ACC112 (cell line): ENCODE measurements around the gene CTDP1.
A peak's percentile ranks its signal among the peaks of the same experiment; 100 is the strongest.

Experiments used
- H2AFZ ChIP-seq: fragments of 200-600 bp; sonication (generic); one replicate; pipeline ENCODE4 v1.6.0; 2017; ENCODE audit warnings: antibody characterized with exemption, low read length; ENCODE audit not compliant: unreplicated experiment
- H3K27ac ChIP-seq: fragments of 200-600 bp; sonication (generic); 2 replicates; pipeline ENCODE4 v1.5.1; 2014; ENCODE audit warnings: low read depth, mild to moderate bottlenecking, antibody characterized with exemption, low read length, moderate library complexity
- H3K27me3 ChIP-seq: fragments of 200-600 bp; sonication (generic); 2 replicates; pipeline ENCODE4 v1.6.1; 2014; ENCODE audit warnings: mild to moderate bottlenecking, antibody characterized with exemption, low read length, moderate library complexity, mixed read lengths; ENCODE audit not compliant: insufficient read depth
- H3K36me3 ChIP-seq: fragments of 200-600 bp; sonication (generic); 2 replicates; pipeline ENCODE4 v1.6.1; 2016; ENCODE audit warnings: mild to moderate bottlenecking, antibody characterized with exemption, low read length, moderate library complexity, mixed read lengths; ENCODE audit not compliant: insufficient read depth
- H3K4me1 ChIP-seq: fragments of 200-600 bp; sonication (generic); one replicate; pipeline ENCODE4 v1.6.1; 2016; ENCODE audit warnings: low read length, mixed read lengths; ENCODE audit not compliant: insufficient read depth, unreplicated experiment, control insufficient read depth
- H3K4me3 ChIP-seq: fragments of 200-600 bp; sonication (generic); 2 replicates; pipeline ENCODE4 v1.5.1; 2014; ENCODE audit warnings: mild to moderate bottlenecking, low read depth, low read length
- H3K79me2 ChIP-seq: fragments of 200-600 bp; sonication (generic); one replicate; pipeline ENCODE4 v1.6.0; 2016; ENCODE audit warnings: low read length; ENCODE audit not compliant: control insufficient read depth, unreplicated experiment, insufficient read depth

Gene CTDP1

DNA sequence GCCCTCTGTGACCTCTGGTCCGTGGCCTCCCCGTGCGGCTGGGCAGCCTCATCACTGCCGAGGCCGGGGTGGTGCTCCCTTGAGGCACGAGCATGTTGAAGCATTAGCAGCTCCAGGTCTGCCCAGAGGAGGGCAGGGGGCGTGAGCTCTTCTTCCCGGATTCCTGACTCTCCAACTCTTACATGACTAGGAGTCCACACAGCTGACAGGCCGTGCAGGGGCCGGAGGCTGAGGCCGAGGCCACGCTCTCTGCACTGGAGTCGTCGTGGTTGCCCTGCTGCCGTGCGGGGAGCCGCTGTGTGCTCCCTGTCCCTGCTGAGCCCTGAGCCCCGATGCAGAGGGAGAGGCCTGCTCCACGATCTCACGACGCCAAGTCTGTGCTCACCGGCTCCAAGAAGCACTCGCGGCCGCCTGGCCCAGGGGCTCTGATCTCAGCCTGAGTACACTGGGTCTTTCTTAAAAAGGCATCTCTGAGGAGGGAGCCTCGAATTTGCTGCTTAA is 98.7 kb downstream of the CTDP1 start:
- no peak overlapping the region for H2AFZ ChIP-seq
- no peaks in the 10 kb centered on the region for H3K4me1 ChIP-seq
- peaks cover 31% of the 10 kb centered on the region; the same call in 1 of the 2 replicates for H3K27me3 ChIP-seq
- no peak overlapping the region for H3K27ac ChIP-seq
- no peaks in the 10 kb centered on the region for H3K36me3 ChIP-seq
- H3K4me3 ChIP-seq = no peak overlapping the region
- H3K79me2 ChIP-seq = no peaks in the 10 kb centered on the region

DNA sequence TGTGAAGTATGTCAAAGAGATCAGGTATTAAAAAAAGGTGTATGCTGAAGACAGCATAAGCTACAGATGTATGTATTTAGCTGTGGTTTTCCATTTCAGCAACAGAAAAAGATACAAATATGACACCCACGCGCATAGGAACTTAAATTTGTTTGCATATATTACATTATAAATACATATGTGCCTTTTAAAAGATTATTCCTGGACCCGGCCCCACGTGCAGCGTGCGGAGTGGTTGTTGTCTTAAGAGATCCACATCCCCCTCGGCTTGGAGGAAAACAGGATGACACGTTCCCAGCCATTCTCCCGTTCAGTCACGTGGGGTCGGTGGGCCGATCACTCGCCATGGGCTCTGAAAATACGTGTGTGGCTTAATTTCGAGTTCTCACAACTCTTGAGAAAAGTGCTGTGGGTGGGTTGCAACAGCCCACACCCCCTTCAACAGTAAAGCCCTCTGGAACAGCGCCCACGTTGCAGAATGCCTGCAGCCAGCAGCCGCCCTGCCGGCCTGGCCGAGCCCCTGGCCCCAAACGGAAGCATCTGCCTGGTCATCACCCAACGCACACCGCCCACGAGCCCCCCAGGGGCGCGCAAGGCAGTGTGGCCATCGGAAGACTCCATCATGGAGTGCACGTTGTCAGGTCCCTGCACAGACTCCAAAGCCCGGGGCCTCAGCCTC is 99.6 kb downstream of the CTDP1 start:
- no peak overlapping the region for H3K4me3 ChIP-seq

DNA sequence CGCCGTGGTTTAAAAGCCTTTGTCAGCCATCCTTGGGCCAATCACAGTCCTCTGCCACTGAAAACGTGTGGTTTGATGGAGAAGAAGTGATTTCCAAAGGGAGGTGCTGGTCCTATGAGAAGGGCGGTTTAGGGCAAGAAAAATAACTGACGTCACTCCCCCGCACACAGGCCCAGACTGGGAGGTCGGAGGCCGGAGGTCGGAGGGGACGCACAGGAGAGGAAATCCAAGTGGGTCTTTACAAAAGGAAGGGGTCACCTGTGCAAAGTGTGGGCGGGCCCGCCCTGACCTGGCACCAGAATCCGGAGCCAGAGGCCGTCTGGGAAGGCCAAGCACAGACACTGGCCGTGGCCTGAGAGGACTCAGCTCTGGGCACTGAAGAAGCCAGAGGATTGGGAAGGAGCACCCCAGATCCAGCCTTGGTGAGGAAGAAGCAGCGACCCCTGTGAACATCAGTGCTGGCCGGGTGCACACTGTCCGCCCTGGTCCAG is 100.1 kb downstream of the CTDP1 start:
- Histone ChIP-seq H3K36me3 (no peaks in the 10 kb centered on the region), H3K4me1 (no peaks in the 10 kb centered on the region), H3K27ac (no peak overlapping the region), H3K27me3 (peaks cover 24% of the 10 kb centered on the region; the same call in 1 of the 2 replicates), H3K4me3 (no peak overlapping the region), H3K79me2 (no peaks in the 10 kb centered on the region), H2AFZ (no peak overlapping the region)

More for the DNA sequence above, 99.6 kb downstream of the CTDP1 start:
- no peaks in the 10 kb centered on the region for H3K36me3 ChIP-seq
- no peaks in the 10 kb centered on the region for H3K79me2 ChIP-seq
- peaks cover 24% of the 10 kb centered on the region; the same call in 1 of the 2 replicates for H3K27me3 ChIP-seq
- H3K27ac ChIP-seq = no peak overlapping the region
- no peak overlapping the region for H2AFZ ChIP-seq
- H3K4me1 ChIP-seq = no peaks in the 10 kb centered on the region

DNA sequence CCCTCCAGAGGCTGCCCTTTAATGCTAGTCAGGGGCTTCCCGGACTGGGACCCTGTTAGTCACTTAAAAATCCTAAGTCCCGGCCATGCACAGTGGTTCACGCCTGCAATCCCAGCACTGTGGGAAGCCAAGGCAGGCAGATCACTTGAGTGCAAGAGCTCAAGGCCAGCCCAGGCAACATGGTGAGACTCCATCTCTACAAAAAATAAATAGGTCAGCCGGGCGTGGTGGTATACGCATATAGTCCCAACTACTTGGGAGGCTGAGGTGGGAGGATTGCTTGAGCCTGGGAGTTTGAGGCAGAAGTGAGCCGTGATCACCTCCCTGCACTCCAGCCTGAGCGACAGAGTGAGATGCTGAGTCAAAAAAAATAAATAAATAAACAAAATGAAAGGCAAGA is 100.9 kb downstream of the CTDP1 start:
- peaks cover 5% of the 10 kb centered on the region for H3K4me1 ChIP-seq
- H3K79me2 ChIP-seq = no peaks in the 10 kb centered on the region
- H3K27me3 ChIP-seq = peaks cover 20% of the 10 kb centered on the region; the same call in 1 of the 2 replicates
- H3K36me3 ChIP-seq = no peaks in the 10 kb centered on the region
- H3K4me3 ChIP-seq = no peak overlapping the region
- no peak overlapping the region for H3K27ac ChIP-seq
- H2AFZ ChIP-seq = no peak overlapping the region

DNA sequence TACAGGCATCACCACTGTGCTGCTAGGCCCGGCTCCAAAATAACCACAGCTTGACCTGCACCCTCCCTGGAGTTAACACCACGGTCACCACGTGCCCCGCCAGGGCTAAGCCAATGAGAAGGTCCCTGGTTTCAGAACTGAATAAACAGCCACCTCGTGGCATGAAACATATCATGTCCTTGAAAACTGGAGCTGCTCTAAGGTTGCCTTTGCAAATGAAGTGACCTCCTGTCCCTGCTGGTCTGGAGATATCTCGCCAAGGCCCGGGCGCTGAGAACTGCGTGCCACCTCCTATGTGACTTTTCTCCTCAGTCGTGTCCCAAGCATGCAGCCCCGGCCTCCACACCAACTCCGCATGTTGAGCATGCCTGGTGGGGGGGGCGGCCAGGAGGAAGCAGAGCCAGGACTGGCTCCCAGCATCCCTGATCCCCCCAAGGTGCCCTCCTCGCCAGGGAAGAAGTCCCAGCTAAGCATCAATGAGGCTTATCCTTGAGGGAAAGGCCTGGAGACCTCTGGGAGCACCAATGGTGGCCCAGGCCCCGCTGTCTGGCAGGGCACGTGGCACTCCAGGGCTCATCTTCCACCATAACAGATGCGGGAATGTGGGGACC is 101.8 kb downstream of the CTDP1 start:
- Histone ChIP-seq H3K36me3 (no peaks in the 10 kb centered on the region), H3K4me1 (peaks cover 9% of the 10 kb centered on the region), H3K4me3 (no peak overlapping the region), H2AFZ (no peak overlapping the region), H3K27ac (no peak overlapping the region), H3K79me2 (no peaks in the 10 kb centered on the region), H3K27me3 (peaks cover 20% of the 10 kb centered on the region; the same call in 1 of the 2 replicates)

DNA sequence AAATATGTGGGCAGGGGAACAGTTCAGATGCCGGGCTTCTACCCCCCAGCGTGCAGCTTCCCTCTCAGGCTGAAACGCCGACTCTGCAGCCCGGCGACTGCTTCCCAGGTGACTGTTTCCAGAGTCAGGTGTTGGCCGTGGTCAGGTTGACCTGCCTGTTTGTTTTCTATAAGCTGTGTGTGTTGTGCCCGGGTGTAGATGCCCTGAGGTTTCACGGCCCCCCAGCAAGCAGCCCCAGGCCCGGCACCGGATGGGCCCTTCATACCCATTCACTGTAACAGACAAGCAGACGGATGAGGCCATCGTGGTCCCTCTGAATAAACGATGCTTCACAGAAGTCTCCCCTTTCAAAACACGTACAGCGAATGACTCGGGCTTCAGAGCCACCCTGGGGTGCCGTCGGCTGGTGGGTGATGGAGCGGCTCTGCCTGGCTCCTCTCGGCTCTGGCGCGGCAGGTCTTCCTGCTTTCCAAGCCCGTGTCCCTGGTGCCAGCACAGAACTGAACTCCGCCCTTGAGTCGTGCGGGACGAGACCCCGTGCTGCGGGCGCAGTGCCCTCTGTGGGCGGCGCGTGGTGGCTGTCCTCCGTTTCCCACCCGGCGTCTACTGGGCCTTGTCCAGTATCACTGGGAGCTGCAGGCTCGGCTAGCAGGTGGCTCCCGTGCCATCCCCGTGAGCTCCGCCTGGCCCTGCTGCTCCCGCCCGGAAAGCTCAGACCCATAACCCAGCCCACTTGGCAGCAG is 103.1 kb downstream of the CTDP1 start:
- Histone ChIP-seq H3K4me1 (peaks cover 20% of the 10 kb centered on the region), H3K79me2 (no peaks in the 10 kb centered on the region), H2AFZ (no peak overlapping the region), H3K27ac (no peak overlapping the region), H3K36me3 (no peaks in the 10 kb centered on the region), H3K27me3 (peaks cover 8% of the 10 kb centered on the region), H3K4me3 (no peak overlapping the region)

DNA sequence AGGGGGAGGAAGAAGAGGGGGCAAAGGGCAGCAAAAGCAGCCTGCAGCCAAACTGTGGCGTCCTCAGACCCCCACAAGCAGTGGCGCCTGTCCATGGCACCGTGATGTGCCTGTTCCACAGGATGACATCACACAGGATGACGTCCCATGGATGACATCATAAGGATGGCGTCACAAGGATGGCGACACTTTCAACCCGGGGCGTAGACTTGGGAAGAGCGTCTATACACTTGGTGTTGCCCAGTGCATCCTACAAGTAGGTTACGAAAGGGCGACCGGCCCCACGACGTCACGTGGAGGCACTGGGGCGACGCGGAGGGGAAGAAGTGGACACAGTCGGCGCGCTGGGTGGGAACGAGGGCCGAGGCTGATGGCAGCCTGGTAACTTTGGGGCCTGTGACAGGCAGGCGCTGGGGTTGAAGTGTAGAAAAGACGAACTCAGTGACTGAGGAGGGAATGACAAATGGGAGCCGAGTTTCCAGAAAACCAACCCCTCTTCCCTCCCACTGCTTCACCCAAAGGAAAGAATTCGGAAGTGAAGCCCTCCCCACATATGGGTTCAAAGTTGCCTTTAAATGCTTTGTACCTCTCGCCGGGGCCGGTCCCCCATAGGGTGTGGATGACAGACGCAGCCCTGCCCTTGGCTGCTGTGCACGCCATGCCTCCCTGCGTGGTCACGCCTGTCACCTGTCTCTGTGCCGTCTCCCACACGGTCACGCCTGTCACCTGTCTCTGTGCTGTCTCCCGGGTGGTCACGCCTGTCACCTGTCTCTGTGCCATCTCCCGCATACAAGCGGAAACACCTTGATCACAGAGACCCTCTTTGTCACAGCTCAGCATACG is 104.7 kb downstream of the CTDP1 start:
- no peak overlapping the region for H2AFZ ChIP-seq
- peaks cover 20% of the 10 kb centered on the region for H3K4me1 ChIP-seq
- peak overlapping the region; percentile 41; the same call in 1 of the 2 replicates for H3K27ac ChIP-seq
- H3K4me3 ChIP-seq = peak overlapping the region; percentile 37; the same call in 1 of the 2 replicates
- H3K36me3 ChIP-seq = no peaks in the 10 kb centered on the region
- no peaks in the 10 kb centered on the region for H3K79me2 ChIP-seq
- H3K27me3 ChIP-seq = peaks cover 4% of the 10 kb centered on the region

DNA sequence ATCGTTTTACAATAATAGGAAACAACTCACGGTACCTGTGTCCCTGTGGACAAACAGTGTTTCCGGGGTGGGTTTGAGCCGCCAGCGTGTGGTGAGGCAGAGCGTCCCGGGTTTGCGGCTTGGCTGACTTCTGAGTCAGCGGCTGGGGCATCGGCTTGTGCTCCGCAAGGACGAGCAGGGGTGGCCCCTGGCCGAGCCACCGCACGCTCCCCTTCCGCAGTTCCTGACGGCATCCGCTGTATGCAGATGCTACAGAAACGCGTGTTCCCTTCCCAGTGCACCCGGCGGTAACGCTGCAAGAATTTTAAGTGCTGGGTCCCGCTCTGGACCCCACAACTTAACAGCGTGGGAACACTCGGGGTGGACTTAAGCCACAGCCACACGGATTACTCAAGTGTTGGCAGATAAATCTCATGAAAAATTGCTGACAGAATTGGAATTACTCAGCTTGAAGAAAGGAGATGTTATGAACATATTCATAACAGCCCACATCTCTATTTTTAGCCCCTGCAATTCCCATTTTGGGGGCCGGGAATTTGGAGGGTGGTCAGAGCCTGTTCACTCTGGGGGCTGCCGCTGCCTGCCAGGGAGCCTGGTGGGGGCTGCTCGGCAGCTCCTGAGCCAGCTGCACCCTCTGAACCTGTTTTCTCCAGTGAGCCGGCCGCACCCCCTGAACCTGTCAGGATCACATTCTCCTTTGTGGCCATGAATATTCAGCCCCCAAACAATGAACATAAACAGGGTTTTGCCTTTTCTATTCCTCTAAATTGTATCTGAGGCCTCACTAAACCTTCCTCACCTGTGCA is 105.6 kb downstream of the CTDP1 start:
- Histone ChIP-seq H3K36me3 (no peaks in the 10 kb centered on the region), H3K4me1 (peaks cover 21% of the 10 kb centered on the region), H2AFZ (no peak overlapping the region), H3K79me2 (no peaks in the 10 kb centered on the region), H3K27me3 (peaks cover 4% of the 10 kb centered on the region), H3K27ac (peak overlapping the region; percentile 41; the same call in 1 of the 2 replicates), H3K4me3 (peak overlapping the region; percentile 37; the same call in 1 of the 2 replicates)

DNA sequence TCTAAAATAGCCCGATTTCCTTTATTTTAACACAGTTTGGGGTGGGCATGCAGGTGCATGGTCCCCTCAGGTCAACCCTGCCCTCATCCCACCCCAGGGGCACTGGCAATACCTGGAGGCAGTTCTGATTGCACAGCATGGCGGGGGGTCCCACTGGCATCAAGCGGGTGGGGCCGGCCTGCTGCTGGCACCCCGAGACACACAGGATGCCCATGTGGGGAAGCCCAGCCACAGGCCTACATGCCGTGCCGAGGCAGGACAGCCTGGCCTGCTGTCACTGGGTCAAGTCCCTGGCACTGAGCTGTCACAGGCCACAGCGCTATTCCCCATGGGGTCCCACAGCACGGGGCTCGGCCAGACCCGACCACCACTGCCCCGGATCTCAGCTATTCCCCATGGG is 106.2 kb downstream of the CTDP1 start:
- H2AFZ ChIP-seq = no peak overlapping the region
- H3K4me1 ChIP-seq = peaks cover 27% of the 10 kb centered on the region
- H3K4me3 ChIP-seq = no peak overlapping the region
- H3K27me3 ChIP-seq = peaks cover 4% of the 10 kb centered on the region
- peak overlapping the region; percentile 41; the same call in 1 of the 2 replicates for H3K27ac ChIP-seq
- no peaks in the 10 kb centered on the region for H3K79me2 ChIP-seq
- H3K36me3 ChIP-seq = no peaks in the 10 kb centered on the region
